Measurements from ENCODE around the gene HRC. TPM values are rescaled to one million over a fixed set of nuclear protein-coding genes. Genes with fewer than 3 reads are reported as not detected.

HRC gene
- total and polyA plus RNA-seq, 2 of the 8 experiments (the other 6 are each of a cell fraction or from before 2014, with no cell fraction given), result 2.3 to 2.6 TPM

DNA sequence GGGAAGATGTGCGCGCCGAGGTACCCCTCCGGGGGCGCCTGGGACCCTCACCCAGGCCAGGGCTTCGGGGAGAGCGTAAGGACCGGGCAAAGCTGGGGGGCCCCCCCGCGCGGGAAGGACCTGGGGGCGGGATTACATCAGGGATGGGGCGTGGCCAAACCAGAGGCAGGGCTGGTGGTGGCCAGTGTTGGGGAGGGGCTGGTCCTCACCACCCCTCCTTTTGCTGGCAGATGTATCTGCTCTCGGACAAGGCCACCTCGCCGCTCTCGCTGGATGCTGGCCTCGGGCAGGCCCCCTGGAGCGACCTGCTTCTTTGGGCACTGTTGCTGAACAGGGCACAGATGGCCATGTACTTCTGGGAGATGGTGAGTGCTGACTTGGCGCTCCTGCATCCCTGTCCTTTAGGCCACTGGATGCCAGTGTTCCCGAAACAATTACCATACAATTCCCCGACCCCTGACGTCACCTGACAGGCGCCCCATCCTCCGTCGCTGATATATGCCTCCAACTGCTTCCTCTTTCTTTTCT is 27.7 kb upstream of the HRC start:
- POLR2A ChIA-PET (ENCODE audit: partially characterized antibody), result interaction anchor here (0.8 to 0.9 kb wide), 2 partner anchors 8 to 9 kb away, joined by 3 read pairs; no protein-coding TSS in a partner anchor
- Histone ChIP-seq H4K5ac (ENCODE audit: insufficient read length, low read depth, low read length) (no peak overlapping the region), H3K27me3 (replicated peaks in 1 of 4; ENCODE audit: control insufficient read depth in 3 of 4, extremely low read depth in 1 of 4, insufficient read depth in 3 of 4, low read length in 3 of 4) (no peaks in the 10 kb centered on the region; a peak in 1 of 7 replicates), H3K27ac (ENCODE audit: low read depth, low read length) (no peak overlapping the region), H2BK20ac (ENCODE audit: low read length) (no peak overlapping the region), H3K4me2 (ENCODE audit: insufficient read depth in 1 of 2, low read depth in 2 of 2, low read length in 2 of 2) (no peak overlapping the region), H2AFZ (ENCODE audit: low read length) (no peak overlapping the region), H3K14ac (ENCODE audit: insufficient read length) (no peak overlapping the region), H2BK5ac (ENCODE audit: low read depth, low read length) (no peak overlapping the region), H3K18ac (ENCODE audit: extremely low read depth, low read length) (no peak overlapping the region), H2BK12ac (ENCODE audit: low read depth, low read length) (no peak overlapping the region), H3K9ac (replicated peaks in 1 of 4; ENCODE audit: extremely low read depth in 1 of 4, low read depth in 3 of 4, low read length in 3 of 4) (no peak overlapping the region), H3K23ac (ENCODE audit: insufficient read length) (no peak overlapping the region), H3K79me1 (ENCODE audit: low read depth, low read length) (no peaks in the 10 kb centered on the region; the same call in 1 of the 2 replicates), H3K23me2 (ENCODE audit: low read depth, low read length) (peaks cover 8% of the 10 kb centered on the region; the same call in 1 of the 2 replicates), H4K8ac (ENCODE audit: extremely low read depth, insufficient read depth, low read length) (no peak overlapping the region), H3K36me3 (ENCODE audit: control insufficient read depth in 2 of 4, insufficient read depth in 4 of 4, low read length in 3 of 4) (no peaks in the 10 kb centered on the region), H2BK120ac (replicated peaks; ENCODE audit: low read depth, low read length) (no peak overlapping the region), H3K79me2 (ENCODE audit: control insufficient read depth in 1 of 2, insufficient read depth in 2 of 2, low read length in 2 of 2) (no peaks in the 10 kb centered on the region), H2AK5ac (ENCODE audit: low read depth, low read length) (no peak overlapping the region), H3K56ac (replicated peaks; ENCODE audit: insufficient read length, low read depth, low read length) (no peak overlapping the region), H3K4me3 (ENCODE audit: extremely low read depth in 1 of 4, insufficient read depth in 2 of 4, low read depth in 3 of 4, low read length in 4 of 4) (no peak overlapping the region), H4K20me1 (replicated peaks in 1 of 2; ENCODE audit: control insufficient read depth in 1 of 2, insufficient read depth in 2 of 2, low read length in 2 of 2) (no peaks in the 10 kb centered on the region), H3K4ac (replicated peaks; ENCODE audit: insufficient read length, low read depth, low read length) (no peak overlapping the region), H4K91ac (replicated peaks; ENCODE audit: insufficient read length, low read length) (no peak overlapping the region), H3K4me1 (replicated peaks in 1 of 4; ENCODE audit: control insufficient read depth in 3 of 4, insufficient read depth in 4 of 4, low read length in 3 of 4) (0 out of 7 replicates have a peak, but pooled peaks cover 0 to 2% (median 0%) of the 10 kb centered on the region in 4 experiments), H3K9me3 (ENCODE audit: insufficient read depth in 2 of 2, low read depth in 1 of 2, low read length in 1 of 2) (no peaks in the 10 kb centered on the region), H2BK15ac (ENCODE audit: low read length) (no peak overlapping the region)
- 85% methylated on average over 26 of the region's 26 CpGs; no CpG with 5 or more reads in 1 of the 2 experiments for WGBS, 2 experiments (ENCODE audit: extremely low coverage in 1 of 2, insufficient coverage in 1 of 2, insufficient read length in 1 of 2, insufficient replicate concordance in 2 of 2, low coverage in 1 of 2, low lambda C conversion rate in 2 of 2, missing lambda C conversion rate in 1 of 2)
- TF ChIP-seq RNF2 (IDR thresholded peaks at IDR 0.05; ENCODE audit: borderline replicate concordance, low read depth, low read length, missing control alignments, poor library complexity, severe bottlenecking), result no peak
- no peak for TF ChIP-seq SIRT6 (IDR thresholded peaks at IDR 0.05; ENCODE audit: low read length)
- no peak for TF ChIP-seq TAF7 (optimal IDR thresholded peaks at IDR 0.05; ENCODE audit: borderline replicate concordance, low read depth, low read length)
- no peak for TF ChIP-seq POLR2AphosphoS5 (IDR thresholded peaks at IDR 0.05; ENCODE audit: low read depth, low read length)
- TF ChIP-seq HDAC2 (IDR thresholded peaks at IDR 0.05; ENCODE audit: borderline replicate concordance in 1 of 2, low read depth in 2 of 2, low read length in 2 of 2), result no peak
- no peak for TF ChIP-seq POU5F1 (IDR thresholded peaks at IDR 0.05; ENCODE audit: low read depth, low read length)
- no peak for TF ChIP-seq SAP30 (IDR thresholded peaks at IDR 0.05; ENCODE audit: insufficient read depth, insufficient replicate concordance, low read length)
- no peak for TF ChIP-seq CHD2 (IDR thresholded peaks at IDR 0.05; ENCODE audit: low read length)
- TF ChIP-seq, protein P1, sequence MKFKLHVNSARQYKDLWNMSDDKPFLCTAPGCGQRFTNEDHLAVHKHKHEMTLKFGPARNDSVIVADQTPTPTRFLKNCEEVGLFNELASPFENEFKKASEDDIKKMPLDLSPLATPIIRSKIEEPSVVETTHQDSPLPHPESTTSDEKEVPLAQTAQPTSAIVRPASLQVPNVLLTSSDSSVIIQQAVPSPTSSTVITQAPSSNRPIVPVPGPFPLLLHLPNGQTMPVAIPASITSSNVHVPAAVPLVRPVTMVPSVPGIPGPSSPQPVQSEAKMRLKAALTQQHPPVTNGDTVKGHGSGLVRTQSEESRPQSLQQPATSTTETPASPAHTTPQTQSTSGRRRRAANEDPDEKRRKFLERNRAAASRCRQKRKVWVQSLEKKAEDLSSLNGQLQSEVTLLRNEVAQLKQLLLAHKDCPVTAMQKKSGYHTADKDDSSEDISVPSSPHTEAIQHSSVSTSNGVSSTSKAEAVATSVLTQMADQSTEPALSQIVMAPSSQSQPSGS (IDR thresholded peaks at IDR 0.05; ENCODE audit: low read length), result no peak
- TF ChIP-seq CBX8 (IDR thresholded peaks at IDR 0.05; ENCODE audit: borderline replicate concordance, low read depth, low read length), result no peak
- DNase-seq (ENCODE audit: low read depth in 1 of 2, low spot score in 2 of 2) (no peak), FAIRE-seq (no peak)
- CTCF ChIA-PET (ENCODE audit: partially characterized antibody), result interaction anchor here (0.7 to 7.0 kb wide), 4 partner anchors 15 to 76 kb away, joined by 3 to 66 read pairs (median 4); no protein-coding TSS in a partner anchor

Measured in H1 (cell line).